ENCODE data around the gene GLI3.

GLI3 gene

GRCh38 chr7:42115795-42116194, 121.2 kb downstream of the GLI3 start:
- Mint-ChIP-seq H3K27me3 (ENCODE audit: low read depth) (no peaks in the 10 kb centered on the region), H3K4me3 (no peak overlapping the region), H3K36me3 (ENCODE audit: low read depth) (no peaks in the 10 kb centered on the region), H3K27ac (no peak overlapping the region), H3K9me3 (no peaks in the 10 kb centered on the region), H3K4me1 (ENCODE audit: low read depth) (no peaks in the 10 kb centered on the region)

- Mint-ChIP-seq H3K27ac (no peak overlapping the region), H3K27me3 (ENCODE audit: low read depth) (peaks cover 14% of the 10 kb centered on the region), H3K4me3 (no peak overlapping the region), H3K9me3 (no peaks in the 10 kb centered on the region), H3K36me3 (ENCODE audit: low read depth) (no peaks in the 10 kb centered on the region), H3K4me1 (ENCODE audit: low read depth) (no peaks in the 10 kb centered on the region)
Observed at GRCh38 chr7:42110333-42110732, 126.7 kb downstream of the GLI3 start.

GRCh38 chr7:42108803-42109528, 128.0 kb downstream of the GLI3 start:
- Mint-ChIP-seq H3K27ac (no peak overlapping the region), H3K27me3 (ENCODE audit: low read depth) (peaks cover 14% of the 10 kb centered on the region), H3K4me1 (ENCODE audit: low read depth) (no peaks in the 10 kb centered on the region), H3K4me3 (no peak overlapping the region), H3K9me3 (no peaks in the 10 kb centered on the region), H3K36me3 (ENCODE audit: low read depth) (no peaks in the 10 kb centered on the region)

GRCh38 chr7:42107484-42108240, 129.3 kb downstream of the GLI3 start:
- no peaks in the 10 kb centered on the region for H3K4me1 Mint-ChIP-seq (ENCODE audit: low read depth)
- H3K36me3 Mint-ChIP-seq (ENCODE audit: low read depth) = no peaks in the 10 kb centered on the region
- no peaks in the 10 kb centered on the region for H3K9me3 Mint-ChIP-seq
- peaks cover 14% of the 10 kb centered on the region for H3K27me3 Mint-ChIP-seq (ENCODE audit: low read depth)
- no peak overlapping the region for H3K27ac Mint-ChIP-seq
- H3K4me3 Mint-ChIP-seq = no peak overlapping the region

- Mint-ChIP-seq H3K4me3 (no peak overlapping the region), H3K27ac (no peak overlapping the region), H3K9me3 (no peaks in the 10 kb centered on the region), H3K36me3 (ENCODE audit: low read depth) (no peaks in the 10 kb centered on the region), H3K4me1 (ENCODE audit: low read depth) (no peaks in the 10 kb centered on the region), H3K27me3 (ENCODE audit: low read depth) (peaks cover 14% of the 10 kb centered on the region)
Observed at GRCh38 chr7:42106562-42106961, 130.4 kb downstream of the GLI3 start.

GRCh38 chr7:42105554-42106358, 131.3 kb downstream of the GLI3 start:
- Mint-ChIP-seq H3K4me3 (no peak overlapping the region), H3K36me3 (ENCODE audit: low read depth) (no peaks in the 10 kb centered on the region), H3K27me3 (ENCODE audit: low read depth) (peaks cover 14% of the 10 kb centered on the region), H3K4me1 (ENCODE audit: low read depth) (no peaks in the 10 kb centered on the region), H3K9me3 (no peaks in the 10 kb centered on the region), H3K27ac (no peak overlapping the region)

- no peaks in the 10 kb centered on the region for H3K36me3 Mint-ChIP-seq (ENCODE audit: low read depth)
- H3K27ac Mint-ChIP-seq = no peak overlapping the region
- no peak overlapping the region for H3K4me3 Mint-ChIP-seq
- no peaks in the 10 kb centered on the region for H3K4me1 Mint-ChIP-seq (ENCODE audit: low read depth)
- H3K27me3 Mint-ChIP-seq (ENCODE audit: low read depth) = peaks cover 9% of the 10 kb centered on the region
- no peaks in the 10 kb centered on the region for H3K9me3 Mint-ChIP-seq
Observed at GRCh38 chr7:42104694-42105093, 132.3 kb downstream of the GLI3 start.

- Mint-ChIP-seq H3K9me3 (no peaks in the 10 kb centered on the region), H3K27ac (no peak overlapping the region), H3K4me3 (no peak overlapping the region), H3K27me3 (ENCODE audit: low read depth) (peaks cover 4% of the 10 kb centered on the region), H3K4me1 (ENCODE audit: low read depth) (no peaks in the 10 kb centered on the region), H3K36me3 (ENCODE audit: low read depth) (no peaks in the 10 kb centered on the region)
Observed at GRCh38 chr7:42104231-42104630, 132.8 kb downstream of the GLI3 start.

GRCh38 chr7:42103456-42103855, 133.6 kb downstream of the GLI3 start:
- H3K4me3 Mint-ChIP-seq = no peak overlapping the region
- H3K4me1 Mint-ChIP-seq (ENCODE audit: low read depth) = no peaks in the 10 kb centered on the region
- H3K36me3 Mint-ChIP-seq (ENCODE audit: low read depth) = no peaks in the 10 kb centered on the region
- no peak overlapping the region for H3K27ac Mint-ChIP-seq
- H3K9me3 Mint-ChIP-seq = no peaks in the 10 kb centered on the region
- H3K27me3 Mint-ChIP-seq (ENCODE audit: low read depth) = peaks cover 2% of the 10 kb centered on the region

GRCh38 chr7:42103020-42103419, 134.0 kb downstream of the GLI3 start:
- Mint-ChIP-seq H3K9me3 (no peaks in the 10 kb centered on the region), H3K4me3 (no peak overlapping the region), H3K27me3 (ENCODE audit: low read depth) (no peaks in the 10 kb centered on the region), H3K36me3 (ENCODE audit: low read depth) (no peaks in the 10 kb centered on the region), H3K4me1 (ENCODE audit: low read depth) (no peaks in the 10 kb centered on the region), H3K27ac (no peak overlapping the region)

- no peaks in the 10 kb centered on the region for H3K27me3 Mint-ChIP-seq (ENCODE audit: low read depth)
- H3K9me3 Mint-ChIP-seq = no peaks in the 10 kb centered on the region
- H3K4me3 Mint-ChIP-seq = no peak overlapping the region
- H3K27ac Mint-ChIP-seq = no peak overlapping the region
- no peaks in the 10 kb centered on the region for H3K4me1 Mint-ChIP-seq (ENCODE audit: low read depth)
- no peaks in the 10 kb centered on the region for H3K36me3 Mint-ChIP-seq (ENCODE audit: low read depth)
Observed at GRCh38 chr7:42102301-42102700, 134.7 kb downstream of the GLI3 start.

- H3K27me3 Mint-ChIP-seq (ENCODE audit: low read depth) = no peaks in the 10 kb centered on the region
- no peak overlapping the region for H3K4me3 Mint-ChIP-seq
- no peaks in the 10 kb centered on the region for H3K9me3 Mint-ChIP-seq
- no peaks in the 10 kb centered on the region for H3K36me3 Mint-ChIP-seq (ENCODE audit: low read depth)
- no peaks in the 10 kb centered on the region for H3K4me1 Mint-ChIP-seq (ENCODE audit: low read depth)
- no peak overlapping the region for H3K27ac Mint-ChIP-seq
Observed at GRCh38 chr7:42100156-42100508, 136.9 kb downstream of the GLI3 start.

- Mint-ChIP-seq H3K9me3 (no peaks in the 10 kb centered on the region), H3K4me1 (ENCODE audit: low read depth) (no peaks in the 10 kb centered on the region)
Observed at GRCh38 chr7:42099470-42100155, 137.4 kb downstream of the GLI3 start.

GRCh38 chr7:42099066-42099465, 137.9 kb downstream of the GLI3 start:
- Mint-ChIP-seq H3K4me1 (ENCODE audit: low read depth) (no peaks in the 10 kb centered on the region), H3K36me3 (ENCODE audit: low read depth) (no peaks in the 10 kb centered on the region), H3K9me3 (no peaks in the 10 kb centered on the region), H3K27ac (no peak overlapping the region), H3K27me3 (ENCODE audit: low read depth) (no peaks in the 10 kb centered on the region), H3K4me3 (no peak overlapping the region)

More at GRCh38 chr7:42099470-42100155, 137.4 kb downstream of the GLI3 start:
- no peak overlapping the region for H3K4me3 Mint-ChIP-seq
- no peaks in the 10 kb centered on the region for H3K27me3 Mint-ChIP-seq (ENCODE audit: low read depth)
- H3K36me3 Mint-ChIP-seq (ENCODE audit: low read depth) = no peaks in the 10 kb centered on the region
- no peak overlapping the region for H3K27ac Mint-ChIP-seq

Measured in T-helper 1 cell treated with Interleukin-12 subunit alpha and Interleukin-12 subunit beta and Interleukin-4 antibody, amounts not matched to agents 30 μg/mL and 1 μg/mL, for 36 hours (primary cell).